H9 (cell line): ENCODE results near the gene HSD17B2. TPM values are rescaled to one million over a fixed set of nuclear protein-coding genes. Genes with fewer than 3 reads are reported as not detected.

ENCODE experiments used
- DNase-seq: peaks from one replicate; pipeline ENCODE4 v3.0.0-alpha.2; 2017
- H2AFZ ChIP-seq: one replicate; pipeline ENCODE4 v1.6.1; 2013; ENCODE audit warnings: mild to moderate bottlenecking, low read length, control low read depth, moderate library complexity
- H2AK5ac ChIP-seq: 2 replicates; pipeline ENCODE4 v1.6.1; 2013; ENCODE audit warnings: low read length, control low read depth, mixed read lengths; ENCODE audit not compliant: insufficient read length
- H2BK120ac ChIP-seq: one replicate; pipeline ENCODE4 v1.6.1; 2013; ENCODE audit warnings: low read depth, mild to moderate bottlenecking, low read length, control low read depth, inconsistent platforms; ENCODE audit not compliant: poor library complexity, severe bottlenecking
- H2BK12ac ChIP-seq: 2 replicates; pipeline ENCODE4 v1.6.1; 2013; ENCODE audit warnings: low read length, control low read depth, mixed read lengths, low read depth; ENCODE audit not compliant: insufficient read length
- H2BK15ac ChIP-seq: 2 replicates; pipeline ENCODE4 v1.6.1; 2013; ENCODE audit warnings: low read depth, low read length, control low read depth
- H2BK20ac ChIP-seq: one replicate; pipeline ENCODE4 v1.6.1; 2013; ENCODE audit warnings: low read depth, mild to moderate bottlenecking, low read length, control low read depth, inconsistent platforms; ENCODE audit not compliant: poor library complexity, severe bottlenecking
- H2BK5ac ChIP-seq: 2 replicates; pipeline ENCODE4 v1.6.1; 2013; ENCODE audit warnings: low read length, control low read depth, mixed read lengths; ENCODE audit not compliant: insufficient read length
- H3K14ac ChIP-seq: 2 replicates; pipeline ENCODE4 v1.6.1; 2013; ENCODE audit warnings: low read length, control low read depth; ENCODE audit not compliant: insufficient read depth
- H3K18ac ChIP-seq: 2 replicates; pipeline ENCODE4 v1.6.1; 2013; ENCODE audit warnings: low read depth, mild to moderate bottlenecking, mixed read lengths, low read length, control low read depth; ENCODE audit not compliant: insufficient read length
- H3K23ac ChIP-seq: 2 replicates; pipeline ENCODE4 v1.6.1; 2013; ENCODE audit warnings: low read length, control low read depth, mixed read lengths, low read depth; ENCODE audit not compliant: insufficient read length
- H3K23me2 ChIP-seq: 2 replicates; pipeline ENCODE4 v1.6.1; 2013; ENCODE audit warnings: low read depth, mild to moderate bottlenecking, mixed read lengths, low read length, control low read depth; ENCODE audit not compliant: insufficient read length, poor library complexity, severe bottlenecking
- H3K27ac ChIP-seq: 2 replicates; pipeline ENCODE4 v1.5.1; 2013; ENCODE audit warnings: low read length, control low read depth, mixed read lengths, low read depth; ENCODE audit not compliant: insufficient read length
- H3K27me3 ChIP-seq: 2 replicates; pipeline ENCODE4 v1.6.1; 2013; ENCODE audit warnings: low read length, control low read depth, inconsistent platforms; ENCODE audit not compliant: insufficient read depth
- H3K4ac ChIP-seq: 2 replicates; pipeline ENCODE4 v1.6.1; 2013; ENCODE audit warnings: low read depth, mild to moderate bottlenecking, control low read depth, inconsistent platforms, low read length, moderate library complexity
- H3K4me1 ChIP-seq: 2 replicates; pipeline ENCODE4 v1.6.1; 2013; ENCODE audit warnings: low read length, control low read depth, inconsistent platforms; ENCODE audit not compliant: insufficient read depth
- H3K4me2 ChIP-seq: 2 replicates; pipeline ENCODE4 v1.6.1; 2013; ENCODE audit warnings: low read length, control low read depth, mixed read lengths; ENCODE audit not compliant: insufficient read length, insufficient read depth
- H3K56ac ChIP-seq: 2 replicates; pipeline ENCODE4 v1.6.1; 2013; ENCODE audit warnings: low read depth, mild to moderate bottlenecking, mixed read lengths, low read length, control low read depth; ENCODE audit not compliant: insufficient read length
- H3K79me1 ChIP-seq: 2 replicates; pipeline ENCODE4 v1.6.1; 2013; ENCODE audit warnings: low read depth, mild to moderate bottlenecking, moderate library complexity, low read length, control low read depth, inconsistent platforms; ENCODE audit not compliant: insufficient read depth, poor library complexity, severe bottlenecking
- H3K79me2 ChIP-seq: 2 replicates; pipeline ENCODE4 v1.6.1; 2013; ENCODE audit warnings: low read length, control low read depth, inconsistent platforms; ENCODE audit not compliant: insufficient read depth
- H3K9ac ChIP-seq: 2 replicates; pipeline ENCODE4 v1.6.1; 2013; ENCODE audit warnings: low read length, control low read depth, mixed read lengths; ENCODE audit not compliant: insufficient read length; ENCODE audit errors: extremely low read depth
- H3K9me3 ChIP-seq: one replicate; pipeline ENCODE4 v1.6.1; 2013; ENCODE audit warnings: low read depth, low read length, inconsistent platforms; ENCODE audit not compliant: control insufficient read depth
- H3T11ph ChIP-seq: one replicate; pipeline ENCODE4 v1.6.1; 2013; ENCODE audit warnings: mild to moderate bottlenecking, low read length, control low read depth, inconsistent platforms
- H4K20me1 ChIP-seq: one replicate; pipeline ENCODE4 v1.6.1; 2013; ENCODE audit not compliant: control insufficient read depth, insufficient read length, insufficient read depth
- H4K5ac ChIP-seq: 2 replicates; pipeline ENCODE4 v1.6.1; 2013; ENCODE audit warnings: low read depth, mild to moderate bottlenecking, mixed read lengths, low read length, control low read depth; ENCODE audit not compliant: insufficient read length
- H4K8ac ChIP-seq: replicated peaks from 2 replicates; pipeline ENCODE4 v1.6.1; 2013; ENCODE audit warnings: low read length, control low read depth, mixed read lengths, low read depth; ENCODE audit not compliant: insufficient read length
- H4K91ac ChIP-seq: 2 replicates; pipeline ENCODE4 v1.6.1; 2013; ENCODE audit warnings: low read depth, mild to moderate bottlenecking, moderate library complexity, mixed read lengths, low read length, control low read depth; ENCODE audit not compliant: insufficient read length
- H3K27ac Mint-ChIP-seq, 3 experiments: 2 replicates in 2 of 3; 3 replicates in 1 of 3; pipeline ENCODE4 v1.8.0; 2020 to 2021; ENCODE audit warnings: mixed read lengths in 3 of 3, mild to moderate bottlenecking in 1 of 3, moderate library complexity in 1 of 3
- H3K27me3 Mint-ChIP-seq: 2 replicates; pipeline ENCODE4 v1.8.0; 2021; ENCODE audit warnings: low read depth, mild to moderate bottlenecking, moderate library complexity, mixed read lengths
- H3K36me3 Mint-ChIP-seq, 3 experiments: 2 replicates in 2 of 3; 3 replicates in 1 of 3; pipeline ENCODE4 v1.8.0; 2020 to 2021; ENCODE audit warnings: low read depth in 3 of 3, mixed read lengths in 3 of 3; ENCODE audit not compliant: insufficient read depth in 1 of 3
- H3K4me1 Mint-ChIP-seq, 2 experiments: 2 replicates each; pipeline ENCODE4 v1.8.0; 2020; ENCODE audit warnings: mixed read lengths in 2 of 2
- H3K4me3 Mint-ChIP-seq, 2 experiments: 2 replicates in 1 of 2; 3 replicates in 1 of 2; pipeline ENCODE4 v1.8.0; 2020 to 2021; ENCODE audit warnings: mild to moderate bottlenecking in 2 of 2, mixed read lengths in 2 of 2, moderate library complexity in 1 of 2
- H3K9me3 Mint-ChIP-seq, 2 experiments: 2 replicates in 1 of 2; 3 replicates in 1 of 2; pipeline ENCODE4 v1.8.0; 2020; ENCODE audit warnings: mild to moderate bottlenecking in 2 of 2, mixed read lengths in 2 of 2, moderate library complexity in 1 of 2
- total RNA-seq: library from RNA; stranded (reverse); gene quantifications from 2 replicates; pipeline ENCODE4 v1.2.1, GENCODE V29; 2021
- TF ChIP-seq, protein P1 (sequence below): fragments of 200-600 bp; sonication (generic); conservative IDR thresholded peaks from 3 replicates; pipeline ENCODE4 v1.8.0; 2021; ENCODE audit warnings: antibody characterized with exemption, mild to moderate bottlenecking

HSD17B2 gene
- total RNA-seq, 1 experiment from 2014 or later: not detected

DNA sequence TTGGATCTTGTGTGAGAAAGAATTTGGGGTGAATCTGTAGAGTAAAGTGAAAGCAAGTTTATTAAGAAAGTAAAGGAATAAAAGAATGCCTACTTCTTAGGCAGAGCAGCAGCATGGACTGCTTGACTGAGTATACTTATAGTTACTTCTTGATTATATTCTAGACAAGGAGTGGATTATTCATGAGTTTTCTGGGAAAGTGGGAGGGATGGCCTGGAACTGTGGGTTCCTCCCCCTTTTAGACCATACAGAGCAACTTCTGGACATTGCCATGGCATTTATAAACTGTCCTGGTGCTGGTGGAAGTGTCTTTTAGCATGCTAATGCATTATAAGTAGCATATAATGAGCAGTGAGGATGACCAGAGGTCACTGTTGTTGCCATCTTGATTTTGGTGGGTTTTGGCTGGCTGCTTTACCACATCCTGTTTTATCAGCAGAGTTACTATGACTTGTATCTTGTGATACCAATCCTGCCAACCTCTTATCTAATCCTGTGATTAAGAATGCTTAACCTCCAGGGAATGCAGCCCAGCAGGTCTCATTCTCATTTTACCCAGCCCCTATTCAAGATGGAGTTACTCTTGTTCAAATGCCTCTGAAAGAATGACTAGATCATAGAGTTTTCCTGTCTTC is 58.7 kb downstream of the HSD17B2 start:
- Histone ChIP-seq H3T11ph (no peak overlapping the region), H4K5ac (no peak overlapping the region), H2AK5ac (no peak overlapping the region), H3K9me3 (no peaks in the 10 kb centered on the region), H3K56ac (no peak overlapping the region), H3K14ac (no peak overlapping the region), H3K79me2 (no peaks in the 10 kb centered on the region), H2BK5ac (no peak overlapping the region), H3K4ac (no peak overlapping the region), H2BK12ac (no peak overlapping the region), H3K27me3 (no peaks in the 10 kb centered on the region), H4K8ac (no peak overlapping the region), H3K4me2 (no peak overlapping the region), H2BK120ac (no peak overlapping the region), H3K23ac (no peak overlapping the region), H2AFZ (no peak overlapping the region), H2BK20ac (no peak overlapping the region), H3K23me2 (no peaks in the 10 kb centered on the region), H3K18ac (no peak overlapping the region), H3K4me1 (peaks cover 4% of the 10 kb centered on the region), H4K91ac (no peak overlapping the region), H3K27ac (no peak overlapping the region), H2BK15ac (no peak overlapping the region), H3K9ac (no peak overlapping the region), H4K20me1 (no peaks in the 10 kb centered on the region), H3K79me1 (no peaks in the 10 kb centered on the region)
- Mint-ChIP-seq H3K4me3 (no peak overlapping the region), H3K4me1 (peaks cover 37% of the 10 kb centered on the region in 2 experiments), H3K27ac (no peak overlapping the region), H3K36me3 (peaks cover 0 to under 1% (median 0%) of the 10 kb centered on the region in 3 experiments; a peak in 2 of 7 replicates), H3K27me3 (no peaks in the 10 kb centered on the region), H3K9me3 (no peaks in the 10 kb centered on the region)
- TF ChIP-seq, protein P1, sequence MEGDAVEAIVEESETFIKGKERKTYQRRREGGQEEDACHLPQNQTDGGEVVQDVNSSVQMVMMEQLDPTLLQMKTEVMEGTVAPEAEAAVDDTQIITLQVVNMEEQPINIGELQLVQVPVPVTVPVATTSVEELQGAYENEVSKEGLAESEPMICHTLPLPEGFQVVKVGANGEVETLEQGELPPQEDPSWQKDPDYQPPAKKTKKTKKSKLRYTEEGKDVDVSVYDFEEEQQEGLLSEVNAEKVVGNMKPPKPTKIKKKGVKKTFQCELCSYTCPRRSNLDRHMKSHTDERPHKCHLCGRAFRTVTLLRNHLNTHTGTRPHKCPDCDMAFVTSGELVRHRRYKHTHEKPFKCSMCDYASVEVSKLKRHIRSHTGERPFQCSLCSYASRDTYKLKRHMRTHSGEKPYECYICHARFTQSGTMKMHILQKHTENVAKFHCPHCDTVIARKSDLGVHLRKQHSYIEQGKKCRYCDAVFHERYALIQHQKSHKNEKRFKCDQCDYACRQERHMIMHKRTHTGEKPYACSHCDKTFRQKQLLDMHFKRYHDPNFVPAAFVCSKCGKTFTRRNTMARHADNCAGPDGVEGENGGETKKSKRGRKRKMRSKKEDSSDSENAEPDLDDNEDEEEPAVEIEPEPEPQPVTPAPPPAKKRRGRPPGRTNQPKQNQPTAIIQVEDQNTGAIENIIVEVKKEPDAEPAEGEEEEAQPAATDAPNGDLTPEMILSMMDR: no peak
- DNase-seq: no peak
